Measurements from ENCODE around the gene DYNC2LI1. TPM values are rescaled to one million over a fixed set of nuclear protein-coding genes. Genes with fewer than 3 reads are reported as not detected.

DYNC2LI1 gene
- polyA plus RNA-seq, 1 experiment: 23.3 TPM

DNA sequence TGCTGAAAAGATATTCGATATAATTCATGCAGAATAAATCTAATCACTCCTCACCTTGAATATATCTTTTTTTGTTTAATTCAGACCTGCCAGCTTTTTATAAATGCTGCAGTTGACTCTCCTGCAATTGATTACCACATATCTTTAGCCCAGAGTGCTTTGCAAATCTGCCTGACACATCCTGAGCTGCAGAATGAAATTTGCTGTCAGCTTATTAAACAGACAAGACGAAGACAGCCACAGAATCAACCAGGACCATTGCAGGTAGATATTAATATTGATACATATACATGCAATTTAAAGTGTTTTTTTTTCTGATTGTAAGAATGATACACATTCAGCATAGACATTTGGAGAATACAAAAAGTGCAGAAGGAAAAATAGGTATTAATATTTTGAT lies 35.6 kb upstream of the DYNC2LI1 start:
- Histone ChIP-seq H3K4me3 (ENCODE audit: low read depth, low read length) (no peak overlapping the region), H3K27ac (ENCODE audit: low read depth, low read length) (no peak overlapping the region), H3K27me3 (ENCODE audit: control insufficient read depth, insufficient read depth, low read length) (no peaks in the 10 kb centered on the region), H3K9me3 (ENCODE audit: control insufficient read depth, insufficient read depth, low read length) (no peaks in the 10 kb centered on the region)
- TF ChIP-seq, protein P1, sequence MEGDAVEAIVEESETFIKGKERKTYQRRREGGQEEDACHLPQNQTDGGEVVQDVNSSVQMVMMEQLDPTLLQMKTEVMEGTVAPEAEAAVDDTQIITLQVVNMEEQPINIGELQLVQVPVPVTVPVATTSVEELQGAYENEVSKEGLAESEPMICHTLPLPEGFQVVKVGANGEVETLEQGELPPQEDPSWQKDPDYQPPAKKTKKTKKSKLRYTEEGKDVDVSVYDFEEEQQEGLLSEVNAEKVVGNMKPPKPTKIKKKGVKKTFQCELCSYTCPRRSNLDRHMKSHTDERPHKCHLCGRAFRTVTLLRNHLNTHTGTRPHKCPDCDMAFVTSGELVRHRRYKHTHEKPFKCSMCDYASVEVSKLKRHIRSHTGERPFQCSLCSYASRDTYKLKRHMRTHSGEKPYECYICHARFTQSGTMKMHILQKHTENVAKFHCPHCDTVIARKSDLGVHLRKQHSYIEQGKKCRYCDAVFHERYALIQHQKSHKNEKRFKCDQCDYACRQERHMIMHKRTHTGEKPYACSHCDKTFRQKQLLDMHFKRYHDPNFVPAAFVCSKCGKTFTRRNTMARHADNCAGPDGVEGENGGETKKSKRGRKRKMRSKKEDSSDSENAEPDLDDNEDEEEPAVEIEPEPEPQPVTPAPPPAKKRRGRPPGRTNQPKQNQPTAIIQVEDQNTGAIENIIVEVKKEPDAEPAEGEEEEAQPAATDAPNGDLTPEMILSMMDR (IDR thresholded peaks at IDR 0.05; ENCODE audit: low read depth, low read length): no peak
- ChIA-PET POLR2A (no interaction called here), CTCF (interaction anchor here (0.7 kb wide), 1 partner anchor 133 kb away, joined by 3 read pairs; no protein-coding TSS in a partner anchor)
- no peak for DNase-seq (ENCODE audit: low read depth, low spot score)

DNA sequence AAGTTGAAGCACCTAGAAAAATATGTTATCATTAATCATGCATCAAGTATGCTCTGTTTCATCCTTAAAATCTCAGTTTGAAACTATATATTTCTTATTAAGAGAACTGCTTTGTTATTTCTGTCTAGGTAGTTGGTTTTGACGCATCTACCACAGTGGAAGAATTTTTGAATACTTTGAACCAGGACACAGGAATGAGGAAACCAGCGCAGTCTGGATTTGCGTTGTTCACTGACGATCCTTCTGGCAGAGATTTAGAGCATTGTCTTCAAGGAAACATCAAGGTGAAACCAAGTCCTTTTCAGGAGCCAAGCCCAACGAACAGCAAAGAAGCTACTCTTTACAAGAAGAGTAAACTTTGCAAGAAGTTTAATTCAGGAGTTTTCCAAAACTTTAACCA lies 30.1 kb upstream of the DYNC2LI1 start:
- H3K27ac ChIP-seq (ENCODE audit: low read depth, low read length): no peak overlapping the region
- CTCF ChIA-PET: no interaction called here
- H3K27me3 ChIP-seq (ENCODE audit: control insufficient read depth, insufficient read depth, low read length): no peaks in the 10 kb centered on the region
- H3K4me3 ChIP-seq (ENCODE audit: low read depth, low read length): no peak overlapping the region
- POLR2A ChIA-PET: no interaction called here
- no peaks in the 10 kb centered on the region for H3K9me3 ChIP-seq (ENCODE audit: control insufficient read depth, insufficient read depth, low read length)
- no peak for DNase-seq (ENCODE audit: low read depth, low spot score)
- TF ChIP-seq, protein P1 (IDR thresholded peaks at IDR 0.05; ENCODE audit: low read depth, low read length): no peak

DNA sequence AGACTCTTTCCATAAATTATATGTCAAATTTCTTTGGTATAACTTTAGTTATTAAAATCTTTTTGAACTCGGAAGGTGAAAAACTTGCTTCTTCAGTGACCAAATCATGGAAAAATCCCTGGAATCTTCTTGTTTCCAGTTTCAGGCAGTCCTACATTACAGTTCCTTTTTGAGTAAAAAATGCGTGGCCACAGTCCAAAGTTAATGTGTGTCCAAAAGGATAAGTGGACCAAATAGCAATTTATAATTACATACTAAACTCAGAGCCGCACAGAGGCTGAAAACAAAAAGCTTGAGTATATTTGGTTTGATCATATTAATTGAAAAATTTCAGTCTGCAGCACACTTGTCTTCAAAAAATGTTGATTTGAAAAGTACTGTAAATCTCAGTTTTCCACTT lies 28.4 kb upstream of the DYNC2LI1 start:
- POLR2A ChIA-PET: no interaction called here

DNA sequence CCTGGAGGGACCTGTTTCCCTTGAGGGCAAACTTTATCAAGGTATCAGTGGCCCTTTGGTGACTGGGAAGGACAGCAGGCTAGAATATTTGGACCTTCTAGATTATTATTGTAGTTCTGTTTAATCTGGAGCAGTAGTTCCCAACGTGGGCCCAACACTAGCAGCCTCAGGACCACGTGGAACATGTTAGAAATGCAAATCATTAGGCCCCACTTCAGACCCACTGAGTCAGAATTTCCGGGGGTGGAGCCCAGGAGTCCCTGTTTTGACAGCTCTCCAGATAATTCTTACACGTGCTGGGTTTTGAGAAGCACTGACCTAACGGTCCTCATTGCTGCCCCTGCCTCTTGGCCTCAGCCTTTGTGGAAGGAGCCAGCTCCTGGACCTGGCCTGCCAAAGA lies 25.5 kb upstream of the DYNC2LI1 start:
- Histone ChIP-seq H3K9me3 (ENCODE audit: control insufficient read depth, insufficient read depth, low read length) (no peaks in the 10 kb centered on the region), H3K4me3 (ENCODE audit: low read depth, low read length) (no peak overlapping the region), H3K27me3 (ENCODE audit: control insufficient read depth, insufficient read depth, low read length) (no peaks in the 10 kb centered on the region), H3K27ac (ENCODE audit: low read depth, low read length) (no peak overlapping the region)
- TF ChIP-seq, protein P1 (IDR thresholded peaks at IDR 0.05; ENCODE audit: low read depth, low read length): no peak
- ChIA-PET CTCF (no interaction called here), POLR2A (no interaction called here)
- no peak for DNase-seq (ENCODE audit: low read depth, low spot score)

More for the DNA sequence above, 28.4 kb upstream of the DYNC2LI1 start:
- CTCF ChIA-PET: no interaction called here
- H3K27ac ChIP-seq (ENCODE audit: low read depth, low read length): no peak overlapping the region
- no peaks in the 10 kb centered on the region for H3K27me3 ChIP-seq (ENCODE audit: control insufficient read depth, insufficient read depth, low read length)
- H3K4me3 ChIP-seq (ENCODE audit: low read depth, low read length): no peak overlapping the region
- TF ChIP-seq, protein P1 (IDR thresholded peaks at IDR 0.05; ENCODE audit: low read depth, low read length): no peak
- DNase-seq (ENCODE audit: low read depth, low spot score): peak; percentile 21
- no peaks in the 10 kb centered on the region for H3K9me3 ChIP-seq (ENCODE audit: control insufficient read depth, insufficient read depth, low read length)

DNA sequence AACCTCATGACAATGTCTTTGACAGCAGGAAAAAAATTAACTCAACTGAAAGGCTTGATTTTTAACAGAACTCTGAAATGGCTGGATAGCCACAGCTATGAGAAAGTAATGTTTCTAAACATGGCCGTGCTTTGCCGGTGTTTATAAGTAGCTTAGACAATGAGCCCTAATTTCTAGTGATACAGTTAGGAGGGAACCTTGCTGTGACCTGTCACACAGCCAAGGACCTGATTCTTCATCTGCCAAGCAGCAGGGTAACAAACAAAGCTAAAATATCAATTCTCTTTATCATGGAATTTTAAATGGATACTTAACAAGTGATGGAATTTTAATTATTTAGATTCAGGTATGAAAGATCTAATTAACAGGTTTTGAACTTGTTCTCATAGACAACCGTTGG lies 24.3 kb upstream of the DYNC2LI1 start:
- Histone ChIP-seq H3K27me3 (ENCODE audit: control insufficient read depth, insufficient read depth, low read length) (no peaks in the 10 kb centered on the region), H3K4me3 (ENCODE audit: low read depth, low read length) (no peak overlapping the region), H3K9me3 (ENCODE audit: control insufficient read depth, insufficient read depth, low read length) (no peaks in the 10 kb centered on the region), H3K27ac (ENCODE audit: low read depth, low read length) (no peak overlapping the region)
- ChIA-PET CTCF (interaction anchor here (0.6 kb wide), 1 partner anchor 114 kb away, joined by 4 read pairs; no protein-coding TSS in a partner anchor), POLR2A (no interaction called here)
- no peak for DNase-seq (ENCODE audit: low read depth, low spot score)
- TF ChIP-seq, protein P1 (IDR thresholded peaks at IDR 0.05; ENCODE audit: low read depth, low read length): no peak

Data from AG04450 (cell line).